ENCODE measurements around the gene THAP7. TPM values are rescaled to one million over a fixed set of nuclear protein-coding genes. Genes with fewer than 3 reads are reported as not detected.

Gene THAP7
- total and polyA plus RNA-seq, 2 of the 13 experiments (the other 11 are each of a cell fraction or from before 2014, with no cell fraction given): 13.0 to 25.5 TPM

DNA sequence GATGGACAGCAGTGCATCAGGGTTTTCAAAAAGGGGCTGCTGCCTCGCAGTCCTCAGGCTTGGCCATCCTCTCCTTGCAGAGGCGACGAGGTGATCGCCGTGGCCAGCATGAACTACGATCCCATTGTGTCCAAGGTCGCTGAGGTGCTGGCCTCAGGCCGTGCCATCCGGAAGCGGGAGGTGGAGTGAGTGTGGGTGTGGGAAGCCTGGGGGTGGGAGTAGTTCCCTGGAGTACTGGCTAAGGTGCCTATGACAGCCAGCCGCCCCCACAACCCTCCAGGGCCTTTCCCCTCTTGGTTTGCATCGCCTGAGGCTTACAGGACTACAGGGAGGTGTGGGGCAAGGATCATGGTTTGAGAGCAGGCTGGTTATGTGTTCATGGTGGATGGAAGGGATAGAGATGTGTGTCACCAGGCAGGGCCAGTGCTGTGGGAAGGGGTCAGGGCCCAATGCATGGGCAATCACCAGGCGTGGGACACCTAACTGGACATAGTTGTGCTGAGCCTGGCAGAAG is 21.9 kb downstream of the THAP7 start (continued):
- TF ChIP-seq, protein P1, sequence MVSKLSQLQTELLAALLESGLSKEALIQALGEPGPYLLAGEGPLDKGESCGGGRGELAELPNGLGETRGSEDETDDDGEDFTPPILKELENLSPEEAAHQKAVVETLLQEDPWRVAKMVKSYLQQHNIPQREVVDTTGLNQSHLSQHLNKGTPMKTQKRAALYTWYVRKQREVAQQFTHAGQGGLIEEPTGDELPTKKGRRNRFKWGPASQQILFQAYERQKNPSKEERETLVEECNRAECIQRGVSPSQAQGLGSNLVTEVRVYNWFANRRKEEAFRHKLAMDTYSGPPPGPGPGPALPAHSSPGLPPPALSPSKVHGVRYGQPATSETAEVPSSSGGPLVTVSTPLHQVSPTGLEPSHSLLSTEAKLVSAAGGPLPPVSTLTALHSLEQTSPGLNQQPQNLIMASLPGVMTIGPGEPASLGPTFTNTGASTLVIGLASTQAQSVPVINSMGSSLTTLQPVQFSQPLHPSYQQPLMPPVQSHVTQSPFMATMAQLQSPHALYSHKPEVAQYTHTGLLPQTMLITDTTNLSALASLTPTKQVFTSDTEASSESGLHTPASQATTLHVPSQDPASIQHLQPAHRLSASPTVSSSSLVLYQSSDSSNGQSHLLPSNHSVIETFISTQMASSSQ (IDR thresholded peaks at IDR 0.05; ENCODE audit: low read depth): no peak
- TF ChIP-seq, protein P1 (CRISPR knock-in tag; IDR thresholded peaks at IDR 0.05; ENCODE audit: borderline replicate concordance): no peak
- TF ChIP-seq NFE2L2 (IDR thresholded peaks at IDR 0.05; ENCODE audit: low read length) (no peak), SP4 (CRISPR knock-in tag; IDR thresholded peaks at IDR 0.05) (no peak), CHCHD3 (CRISPR knock-in tag; IDR thresholded peaks at IDR 0.05) (no peak), ZNF3 (CRISPR knock-in tag; IDR thresholded peaks at IDR 0.05) (no peak), CEBPB (IDR thresholded peaks at IDR 0.05; ENCODE audit: borderline replicate concordance, low read depth, low read length) (no peak), ZNF577 (CRISPR knock-in tag; IDR thresholded peaks at IDR 0.05; ENCODE audit: borderline replicate concordance, low read depth) (no peak), ZNF660 (CRISPR knock-in tag; IDR thresholded peaks at IDR 0.05; ENCODE audit: borderline replicate concordance, low read depth) (no peak), SALL2 (CRISPR knock-in tag; IDR thresholded peaks at IDR 0.05) (0 out of 2 replicates have a peak, but pooled peaks have one; percentile 22), CBX5 (CRISPR knock-in tag; IDR thresholded peaks at IDR 0.05; ENCODE audit: borderline replicate concordance) (no peak), KDM2A (CRISPR knock-in tag; IDR thresholded peaks at IDR 0.05; ENCODE audit: borderline replicate concordance, low read depth) (peak; percentile 53; the same call in 1 of the 2 replicates), ZFX (CRISPR knock-in tag; IDR thresholded peaks at IDR 0.05; ENCODE audit: low read depth) (peak; percentile 76; the same call in 1 of the 2 replicates), MBD4 (IDR thresholded peaks at IDR 0.05; ENCODE audit: borderline replicate concordance, low read length) (no peak)
- TF ChIP-seq, protein P2, sequence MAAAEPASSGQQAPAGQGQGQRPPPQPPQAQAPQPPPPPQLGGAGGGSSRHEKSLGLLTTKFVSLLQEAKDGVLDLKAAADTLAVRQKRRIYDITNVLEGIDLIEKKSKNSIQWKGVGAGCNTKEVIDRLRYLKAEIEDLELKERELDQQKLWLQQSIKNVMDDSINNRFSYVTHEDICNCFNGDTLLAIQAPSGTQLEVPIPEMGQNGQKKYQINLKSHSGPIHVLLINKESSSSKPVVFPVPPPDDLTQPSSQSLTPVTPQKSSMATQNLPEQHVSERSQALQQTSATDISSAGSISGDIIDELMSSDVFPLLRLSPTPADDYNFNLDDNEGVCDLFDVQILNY (CRISPR knock-in tag; conservative IDR thresholded peaks at IDR 0.05): no peak
- TF ChIP-seq, protein P3, sequence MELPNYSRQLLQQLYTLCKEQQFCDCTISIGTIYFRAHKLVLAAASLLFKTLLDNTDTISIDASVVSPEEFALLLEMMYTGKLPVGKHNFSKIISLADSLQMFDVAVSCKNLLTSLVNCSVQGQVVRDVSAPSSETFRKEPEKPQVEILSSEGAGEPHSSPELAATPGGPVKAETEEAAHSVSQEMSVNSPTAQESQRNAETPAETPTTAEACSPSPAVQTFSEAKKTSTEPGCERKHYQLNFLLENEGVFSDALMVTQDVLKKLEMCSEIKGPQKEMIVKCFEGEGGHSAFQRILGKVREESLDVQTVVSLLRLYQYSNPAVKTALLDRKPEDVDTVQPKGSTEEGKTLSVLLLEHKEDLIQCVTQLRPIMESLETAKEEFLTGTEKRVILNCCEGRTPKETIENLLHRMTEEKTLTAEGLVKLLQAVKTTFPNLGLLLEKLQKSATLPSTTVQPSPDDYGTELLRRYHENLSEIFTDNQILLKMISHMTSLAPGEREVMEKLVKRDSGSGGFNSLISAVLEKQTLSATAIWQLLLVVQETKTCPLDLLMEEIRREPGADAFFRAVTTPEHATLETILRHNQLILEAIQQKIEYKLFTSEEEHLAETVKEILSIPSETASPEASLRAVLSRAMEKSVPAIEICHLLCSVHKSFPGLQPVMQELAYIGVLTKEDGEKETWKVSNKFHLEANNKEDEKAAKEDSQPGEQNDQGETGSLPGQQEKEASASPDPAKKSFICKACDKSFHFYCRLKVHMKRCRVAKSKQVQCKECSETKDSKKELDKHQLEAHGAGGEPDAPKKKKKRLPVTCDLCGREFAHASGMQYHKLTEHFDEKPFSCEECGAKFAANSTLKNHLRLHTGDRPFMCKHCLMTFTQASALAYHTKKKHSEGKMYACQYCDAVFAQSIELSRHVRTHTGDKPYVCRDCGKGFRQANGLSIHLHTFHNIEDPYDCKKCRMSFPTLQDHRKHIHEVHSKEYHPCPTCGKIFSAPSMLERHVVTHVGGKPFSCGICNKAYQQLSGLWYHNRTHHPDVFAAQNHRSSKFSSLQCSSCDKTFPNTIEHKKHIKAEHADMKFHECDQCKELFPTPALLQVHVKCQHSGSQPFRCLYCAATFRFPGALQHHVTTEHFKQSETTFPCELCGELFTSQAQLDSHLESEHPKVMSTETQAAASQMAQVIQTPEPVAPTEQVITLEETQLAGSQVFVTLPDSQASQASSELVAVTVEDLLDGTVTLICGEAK (IDR thresholded peaks at IDR 0.05): no peak
- TF ChIP-seq, protein P3 (CRISPR knock-in tag; IDR thresholded peaks at IDR 0.05): peak; percentile 59; the same call in 1 of the 2 replicates
